Caco-2 (cell line): Measurements from ENCODE around the gene ABCB4. TPM values are rescaled to one million over a fixed set of nuclear protein-coding genes. Genes with fewer than 3 reads are reported as not detected.

ENCODE experiments used
- Bru-seq: library from RNA; stranded (reverse); fragments of 400-500 nt; gene quantifications from one replicate; lab custom pipeline; 2021; lab: Mats Ljungman, UMichigan
- BruChase-seq, 2 experiments: library from RNA; stranded (reverse); fragments of 400-500 nt; gene quantifications; one replicate each; lab custom pipeline; 2021; lab: Mats Ljungman, UMichigan
- BruUV-seq: library from RNA; stranded (reverse); fragments of 400-500 nt; replicated peaks from 2 replicates; lab custom pipeline; 2021; lab: Mats Ljungman, UMichigan
- CTCF ChIA-PET: fragments of 300-600 bp; sonication (Branson Sonifier 250); formaldehyde crosslinking; loops from one replicate; lab custom pipeline; 2022; ENCODE audit warnings: antibody characterized with exemption; lab: Charles Lee
- POLR2A ChIA-PET: fragments of 300-600 bp; sonication (Branson Sonifier 250); formaldehyde crosslinking; loops from one replicate; lab custom pipeline; 2022; ENCODE audit warnings: antibody characterized with exemption; lab: Charles Lee
- DNase-seq, 2 experiments: peaks; one replicate each; pipeline versions ENCODE4 v3.0.0 to v3.0.0-alpha.2; 2020 to 2022
- H3K27me3 ChIP-seq: replicated peaks from 2 replicates; pipeline ENCODE4 v1.6.0; 2011; ENCODE audit warnings: low read length; ENCODE audit not compliant: control insufficient read depth, insufficient read depth
- H3K36me3 ChIP-seq: 2 replicates; pipeline ENCODE4 v1.5.1; 2011; ENCODE audit warnings: low read length; ENCODE audit not compliant: control insufficient read depth, insufficient read depth
- H3K4me1 ChIP-seq: fragments of 250-450 bp; sonication (Bioruptor Pico); 2 replicates; pipeline ENCODE4 v1.5.1; 2020; ENCODE audit warnings: mild to moderate bottlenecking
- H3K4me3 ChIP-seq: 2 replicates; pipeline ENCODE4 v1.5.1; 2011; ENCODE audit warnings: low read depth, mild to moderate bottlenecking, control low read depth, low read length
- H3K9me3 ChIP-seq: fragments of 250-450 bp; sonication (Bioruptor Pico); 2 replicates; pipeline ENCODE4 v1.5.1; 2020; ENCODE audit warnings: mild to moderate bottlenecking, moderate library complexity
- H3K27ac Mint-ChIP-seq: one replicate; pipeline ENCODE4 v1.8.0; 2022; ENCODE audit warnings: mixed read lengths; ENCODE audit not compliant: unreplicated experiment
- H3K27me3 Mint-ChIP-seq: one replicate; pipeline ENCODE4 v1.8.0; 2022; ENCODE audit warnings: mixed read lengths; ENCODE audit not compliant: insufficient read depth, unreplicated experiment
- H3K36me3 Mint-ChIP-seq: one replicate; pipeline ENCODE4 v1.8.0; 2022; ENCODE audit warnings: mild to moderate bottlenecking, mixed read lengths; ENCODE audit not compliant: insufficient read depth, unreplicated experiment
- H3K4me1 Mint-ChIP-seq: one replicate; pipeline ENCODE4 v1.8.0; 2022; ENCODE audit warnings: low read depth, mixed read lengths; ENCODE audit not compliant: unreplicated experiment
- H3K4me3 Mint-ChIP-seq: one replicate; pipeline ENCODE4 v1.8.0; 2022; ENCODE audit warnings: mild to moderate bottlenecking, moderate library complexity, mixed read lengths; ENCODE audit not compliant: unreplicated experiment
- H3K9me3 Mint-ChIP-seq: one replicate; pipeline ENCODE4 v1.8.0; 2022; ENCODE audit warnings: mixed read lengths; ENCODE audit not compliant: unreplicated experiment
- intact Hi-C: fragments of 100-400 bp; cut with micrococcal nuclease; formaldehyde crosslinking; loops from one replicate; pipeline ENCODE4 v1.10.0; 2022; ENCODE audit not compliant: unreplicated experiment
- long read RNA-seq: library from polyadenylated mRNA; stranded (forward); transcript quantifications from one replicate; pipeline ENCODE4 v2.0.0, GENCODE V29; 2022
- total RNA-seq: library from RNA; stranded (reverse); gene quantifications from 2 replicates; pipeline ENCODE4 v1.2.3, GENCODE V29; 2022
- TF ChIP-seq, protein P1 (sequence below), 2 experiments: fragments of 200-600 bp in 1 of 2; IDR thresholded peaks; 1 replicate in 1 of 2; 2 replicates in 1 of 2; pipeline versions ENCODE4 v1.5.1 to v1.8.0; 2011 to 2022; ENCODE audit warnings: antibody characterized with exemption in 1 of 2, control low read depth in 1 of 2, inconsistent platforms in 1 of 2, low read depth in 1 of 2, low read length in 1 of 2, mild to moderate bottlenecking in 1 of 2, moderate library complexity in 1 of 2; ENCODE audit not compliant: insufficient read depth in 1 of 2, severe bottlenecking in 1 of 2, unreplicated experiment in 1 of 2

The ABCB4 gene
- total RNA-seq (0.18 and 0.21 TPM in 2 replicates), Bru-seq, nascent RNA (percentile 13 among the genes with signal in this experiment), BruChase-seq, experiment 1, labeled RNA remaining after a 2-hour chase (percentile 18 among the genes with signal in this experiment), BruChase-seq, experiment 2, labeled RNA remaining after a 6-hour chase (percentile 11 among the genes with signal in this experiment)
- long read RNA-seq, result 0 reads

- Histone ChIP-seq H3K36me3 (no peaks in the 10 kb centered on the region), H3K4me3 (peak within 1 kb of the TSS; percentile 28), H3K27me3 (no peaks in the 10 kb centered on the region), H3K4me1 (0 out of 2 replicates have a peak, but pooled peaks cover 9% of the 10 kb centered on the region), H3K9me3 (no peaks in the 10 kb centered on the region)
- BruUV-seq, result no TSS peak
- Mint-ChIP-seq H3K36me3 (no peaks in the 10 kb centered on the region), H3K27ac (no peak within 1 kb of the TSS), H3K9me3 (no peaks in the 10 kb centered on the region), H3K4me3 (peak within 1 kb of the TSS; percentile 53), H3K27me3 (peaks cover 11% of the 10 kb centered on the region), H3K4me1 (no peaks in the 10 kb centered on the region)
- TF ChIP-seq, protein P1, sequence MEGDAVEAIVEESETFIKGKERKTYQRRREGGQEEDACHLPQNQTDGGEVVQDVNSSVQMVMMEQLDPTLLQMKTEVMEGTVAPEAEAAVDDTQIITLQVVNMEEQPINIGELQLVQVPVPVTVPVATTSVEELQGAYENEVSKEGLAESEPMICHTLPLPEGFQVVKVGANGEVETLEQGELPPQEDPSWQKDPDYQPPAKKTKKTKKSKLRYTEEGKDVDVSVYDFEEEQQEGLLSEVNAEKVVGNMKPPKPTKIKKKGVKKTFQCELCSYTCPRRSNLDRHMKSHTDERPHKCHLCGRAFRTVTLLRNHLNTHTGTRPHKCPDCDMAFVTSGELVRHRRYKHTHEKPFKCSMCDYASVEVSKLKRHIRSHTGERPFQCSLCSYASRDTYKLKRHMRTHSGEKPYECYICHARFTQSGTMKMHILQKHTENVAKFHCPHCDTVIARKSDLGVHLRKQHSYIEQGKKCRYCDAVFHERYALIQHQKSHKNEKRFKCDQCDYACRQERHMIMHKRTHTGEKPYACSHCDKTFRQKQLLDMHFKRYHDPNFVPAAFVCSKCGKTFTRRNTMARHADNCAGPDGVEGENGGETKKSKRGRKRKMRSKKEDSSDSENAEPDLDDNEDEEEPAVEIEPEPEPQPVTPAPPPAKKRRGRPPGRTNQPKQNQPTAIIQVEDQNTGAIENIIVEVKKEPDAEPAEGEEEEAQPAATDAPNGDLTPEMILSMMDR (IDR thresholded peaks at IDR 0.05; ENCODE audit: insufficient read depth in 1 of 2, low read depth in 1 of 2, low read length in 1 of 2, severe bottlenecking in 1 of 2, unreplicated experiment in 1 of 2), result no peak
- POLR2A ChIA-PET, result no interaction called here
- intact Hi-C loops, result no loop called here
- DNase-seq, result peak in 1 of 2 experiments; percentile 12
- CTCF ChIA-PET, result interaction anchor here (0.6 kb wide), 1 partner anchor 212 kb away, joined by 3 read pairs; no protein-coding TSS in a partner anchor
Observed at GRCh38 chr7:87475359-87476178, at the start of gene ABCB4. Gene ABCB4, minus strand, starts transcription at chr7:87475680. Its CDS starts 215 bp downstream, at chr7:87475465.

DNA sequence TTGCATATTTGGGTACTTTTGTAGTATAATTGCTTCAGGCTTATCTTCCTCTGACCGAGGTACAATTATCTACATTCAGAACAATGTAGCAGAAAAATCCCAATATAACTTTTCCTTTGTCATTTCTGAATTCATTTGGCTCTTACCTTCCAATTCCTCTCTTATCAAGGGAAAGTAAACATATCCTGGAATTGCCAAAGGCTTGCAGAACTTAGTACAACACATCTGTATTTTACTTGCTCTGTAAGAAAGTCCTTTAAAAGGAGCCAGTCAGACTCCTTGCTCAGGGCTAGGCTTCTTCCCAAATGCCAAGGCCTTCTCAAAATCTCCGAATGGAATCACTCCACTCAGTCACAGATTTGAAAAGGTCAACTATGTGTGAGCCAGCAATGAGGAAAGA, 43.3 kb upstream of the ABCB4 start:
- Mint-ChIP-seq H3K27ac (no peak overlapping the region), H3K36me3 (peaks cover 8% of the 10 kb centered on the region), H3K4me3 (no peak overlapping the region), H3K9me3 (no peaks in the 10 kb centered on the region), H3K4me1 (no peaks in the 10 kb centered on the region), H3K27me3 (no peaks in the 10 kb centered on the region)
- ChIA-PET CTCF (no interaction called here), POLR2A (no interaction called here)
- no peaks in the 10 kb centered on the region for H3K27me3 ChIP-seq
- no peaks in the 10 kb centered on the region for H3K9me3 ChIP-seq
- TF ChIP-seq, protein P1 (IDR thresholded peaks at IDR 0.05; ENCODE audit: insufficient read depth in 1 of 2, low read depth in 1 of 2, low read length in 1 of 2, severe bottlenecking in 1 of 2, unreplicated experiment in 1 of 2), result no peak
- intact Hi-C loops, result no loop called here
- DNase-seq, result no peak
- BruUV-seq, result no TSS peak
- no peaks in the 10 kb centered on the region for H3K36me3 ChIP-seq
- H3K4me3 ChIP-seq, result no peak overlapping the region
- H3K4me1 ChIP-seq, result no peaks in the 10 kb centered on the region

GRCh38 chr7:87517891-87518290, 42.4 kb upstream of the ABCB4 start:
- ChIA-PET CTCF (no interaction called here), POLR2A (no interaction called here)
- intact Hi-C loops, result no loop called here
- no TSS peak for BruUV-seq
- no peaks in the 10 kb centered on the region for H3K27me3 ChIP-seq
- Mint-ChIP-seq H3K4me1 (no peaks in the 10 kb centered on the region), H3K27ac (no peak overlapping the region), H3K9me3 (no peaks in the 10 kb centered on the region), H3K36me3 (peaks cover 8% of the 10 kb centered on the region), H3K4me3 (no peak overlapping the region), H3K27me3 (no peaks in the 10 kb centered on the region)
- no peak overlapping the region for H3K4me3 ChIP-seq
- no peak for DNase-seq
- H3K4me1 ChIP-seq, result no peaks in the 10 kb centered on the region
- no peaks in the 10 kb centered on the region for H3K36me3 ChIP-seq
- TF ChIP-seq, protein P1 (IDR thresholded peaks at IDR 0.05; ENCODE audit: insufficient read depth in 1 of 2, low read depth in 1 of 2, low read length in 1 of 2, severe bottlenecking in 1 of 2, unreplicated experiment in 1 of 2), result no peak
- no peaks in the 10 kb centered on the region for H3K9me3 ChIP-seq
